ENCODE measurements around the gene TEDC1. TPM values are rescaled to one million over a fixed set of nuclear protein-coding genes. Genes with fewer than 3 reads are reported as not detected.

Gene TEDC1
- total RNA-seq, 1 experiment from 2014 or later, result 26.2 TPM

- Histone ChIP-seq H3K79me2 (ENCODE audit: insufficient read depth, low read length) (no peaks in the 10 kb centered on the region), H2BK15ac (ENCODE audit: low read depth, low read length) (no peak overlapping the region), H3K27me3 (ENCODE audit: insufficient read depth, low read length) (peaks cover 26% of the 10 kb centered on the region; the same call in 1 of the 2 replicates), H3K9ac (ENCODE audit: extremely low read depth, insufficient read length, low read length) (no peak overlapping the region), H4K20me1 (ENCODE audit: control insufficient read depth, insufficient read depth, insufficient read length) (no peaks in the 10 kb centered on the region), H2BK5ac (ENCODE audit: insufficient read length, low read length) (no peak overlapping the region), H3K23me2 (ENCODE audit: insufficient read length, low read depth, low read length, poor library complexity, severe bottlenecking) (peaks cover 6% of the 10 kb centered on the region), H3T11ph (ENCODE audit: low read length) (no peak overlapping the region), H3K4me2 (ENCODE audit: insufficient read depth, insufficient read length, low read length) (peak overlapping the region; percentile 11), H3K18ac (ENCODE audit: insufficient read length, low read depth, low read length) (peak overlapping the region; percentile 27), H2BK120ac (ENCODE audit: low read depth, low read length, poor library complexity, severe bottlenecking) (no peak overlapping the region), H3K4ac (ENCODE audit: low read depth, low read length) (no peak overlapping the region), H3K27ac (ENCODE audit: insufficient read length, low read depth, low read length) (no peak overlapping the region), H2AK5ac (ENCODE audit: insufficient read length, low read length) (no peak overlapping the region), H2BK20ac (ENCODE audit: low read depth, low read length, poor library complexity, severe bottlenecking) (no peak overlapping the region), H3K4me1 (ENCODE audit: insufficient read depth, low read length) (no peaks in the 10 kb centered on the region), H3K9me3 (ENCODE audit: control insufficient read depth, low read depth, low read length) (no peaks in the 10 kb centered on the region), H3K79me1 (ENCODE audit: insufficient read depth, low read depth, low read length, poor library complexity, severe bottlenecking) (no peaks in the 10 kb centered on the region), H4K5ac (ENCODE audit: insufficient read length, low read depth, low read length) (no peak overlapping the region), H4K91ac (ENCODE audit: insufficient read length, low read depth, low read length) (no peak overlapping the region), H3K14ac (ENCODE audit: insufficient read depth, low read length) (peak overlapping the region; percentile 8; the same call in 1 of the 2 replicates), H4K8ac (replicated peaks; ENCODE audit: insufficient read length, low read depth, low read length) (no peak overlapping the region), H2BK12ac (ENCODE audit: insufficient read length, low read depth, low read length) (no peak overlapping the region), H2AFZ (ENCODE audit: low read length) (no peak overlapping the region), H3K56ac (ENCODE audit: insufficient read length, low read depth, low read length) (no peak overlapping the region), H3K23ac (ENCODE audit: insufficient read length, low read depth, low read length) (no peak overlapping the region)
- H3K27me3 Mint-ChIP-seq (ENCODE audit: low read depth), result peaks cover 63% of the 10 kb centered on the region
- peaks cover 0 to 4% of the 10 kb centered on the region in 2 experiments; a peak in 1 of 5 replicates for H3K9me3 Mint-ChIP-seq
- DNase-seq, result no peak
- no peaks in the 10 kb centered on the region; a peak in 1 of 7 replicates for H3K36me3 Mint-ChIP-seq (ENCODE audit: insufficient read depth in 1 of 3, low read depth in 3 of 3)
- WGBS (ENCODE audit: extremely low coverage, insufficient read length, low lambda C conversion rate), result no CpG with 5 or more reads among the region's 48 CpGs
- peak overlapping the region; percentile 12 to 61; a peak in 2 of 5 replicates for H3K4me3 Mint-ChIP-seq
- H3K4me1 Mint-ChIP-seq, result peaks cover 4 to 14% of the 10 kb centered on the region in 2 experiments
- H3K27ac Mint-ChIP-seq, result no peak overlapping the region
- TF ChIP-seq, protein P1, sequence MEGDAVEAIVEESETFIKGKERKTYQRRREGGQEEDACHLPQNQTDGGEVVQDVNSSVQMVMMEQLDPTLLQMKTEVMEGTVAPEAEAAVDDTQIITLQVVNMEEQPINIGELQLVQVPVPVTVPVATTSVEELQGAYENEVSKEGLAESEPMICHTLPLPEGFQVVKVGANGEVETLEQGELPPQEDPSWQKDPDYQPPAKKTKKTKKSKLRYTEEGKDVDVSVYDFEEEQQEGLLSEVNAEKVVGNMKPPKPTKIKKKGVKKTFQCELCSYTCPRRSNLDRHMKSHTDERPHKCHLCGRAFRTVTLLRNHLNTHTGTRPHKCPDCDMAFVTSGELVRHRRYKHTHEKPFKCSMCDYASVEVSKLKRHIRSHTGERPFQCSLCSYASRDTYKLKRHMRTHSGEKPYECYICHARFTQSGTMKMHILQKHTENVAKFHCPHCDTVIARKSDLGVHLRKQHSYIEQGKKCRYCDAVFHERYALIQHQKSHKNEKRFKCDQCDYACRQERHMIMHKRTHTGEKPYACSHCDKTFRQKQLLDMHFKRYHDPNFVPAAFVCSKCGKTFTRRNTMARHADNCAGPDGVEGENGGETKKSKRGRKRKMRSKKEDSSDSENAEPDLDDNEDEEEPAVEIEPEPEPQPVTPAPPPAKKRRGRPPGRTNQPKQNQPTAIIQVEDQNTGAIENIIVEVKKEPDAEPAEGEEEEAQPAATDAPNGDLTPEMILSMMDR (conservative IDR thresholded peaks at IDR 0.05), result no peak
Observed at GRCh38 chr14:105487449-105487985, 3.5 kb upstream of the TEDC1 start.

All from H9 (cell line).